ENCODE data around the gene CPAMD8. TPM values are rescaled to one million over a fixed set of nuclear protein-coding genes. Genes with fewer than 3 reads are reported as not detected.

The CPAMD8 gene
- total and polyA plus RNA-seq, 2 of the 8 experiments (the other 6 are each of a cell fraction or from before 2014, with no cell fraction given), result 6.1 to 9.2 TPM

GRCh38 chr19:16897029-16897855 lies 129.4 kb downstream of the CPAMD8 start:
- Histone ChIP-seq H3K23me2 (ENCODE audit: low read depth, low read length) (peaks cover 12% of the 10 kb centered on the region; the same call in 1 of the 2 replicates), H2BK120ac (replicated peaks; ENCODE audit: low read depth, low read length) (no peak overlapping the region), H3K4me2 (ENCODE audit: insufficient read depth in 1 of 2, low read depth in 2 of 2, low read length in 2 of 2) (peak overlapping the region; percentile 73 to 75), H2BK12ac (ENCODE audit: low read depth, low read length) (no peak overlapping the region), H3K4me3 (ENCODE audit: extremely low read depth in 1 of 4, insufficient read depth in 2 of 4, low read depth in 3 of 4, low read length in 4 of 4) (peak overlapping the region; percentile 48 to 84 (median 56)), H4K5ac (ENCODE audit: insufficient read length, low read depth, low read length) (no peak overlapping the region), H3K23ac (ENCODE audit: insufficient read length) (no peak overlapping the region), H2BK15ac (ENCODE audit: low read length) (no peak overlapping the region), H3K9ac (replicated peaks in 1 of 4; ENCODE audit: extremely low read depth in 1 of 4, low read depth in 3 of 4, low read length in 3 of 4) (peak overlapping the region in 1 of 4 experiments; percentile 34; a peak in 1 of 7 replicates), H4K8ac (ENCODE audit: extremely low read depth, insufficient read depth, low read length) (no peak overlapping the region), H3K18ac (ENCODE audit: extremely low read depth, low read length) (no peak overlapping the region), H3K27me3 (replicated peaks in 1 of 4; ENCODE audit: control insufficient read depth in 3 of 4, extremely low read depth in 1 of 4, insufficient read depth in 3 of 4, low read length in 3 of 4) (peaks cover 0 to 16% (median 8%) of the 10 kb centered on the region in 4 experiments; a peak in 5 of 7 replicates), H3K79me2 (ENCODE audit: control insufficient read depth in 1 of 2, insufficient read depth in 2 of 2, low read length in 2 of 2) (no peaks in the 10 kb centered on the region), H3K56ac (replicated peaks; ENCODE audit: insufficient read length, low read depth, low read length) (no peak overlapping the region), H3K36me3 (ENCODE audit: control insufficient read depth in 2 of 4, insufficient read depth in 4 of 4, low read length in 3 of 4) (no peaks in the 10 kb centered on the region), H2AFZ (ENCODE audit: low read length) (no peak overlapping the region), H2BK5ac (ENCODE audit: low read depth, low read length) (no peak overlapping the region), H3K14ac (ENCODE audit: insufficient read length) (no peak overlapping the region), H3K79me1 (ENCODE audit: low read depth, low read length) (no peaks in the 10 kb centered on the region), H3K9me3 (ENCODE audit: insufficient read depth in 2 of 2, low read depth in 1 of 2, low read length in 1 of 2) (no peaks in the 10 kb centered on the region), H3K4ac (replicated peaks; ENCODE audit: insufficient read length, low read depth, low read length) (no peak overlapping the region), H3K4me1 (replicated peaks in 1 of 4; ENCODE audit: control insufficient read depth in 3 of 4, insufficient read depth in 4 of 4, low read length in 3 of 4) (peaks cover 0 to 3% (median 1%) of the 10 kb centered on the region in 4 experiments; a peak in 3 of 7 replicates), H2AK5ac (ENCODE audit: low read depth, low read length) (no peak overlapping the region), H4K20me1 (replicated peaks in 1 of 2; ENCODE audit: control insufficient read depth in 1 of 2, insufficient read depth in 2 of 2, low read length in 2 of 2) (no peaks in the 10 kb centered on the region), H2BK20ac (ENCODE audit: low read length) (no peak overlapping the region), H3K27ac (ENCODE audit: low read depth, low read length) (no peak overlapping the region), H4K91ac (replicated peaks; ENCODE audit: insufficient read length, low read length) (no peak overlapping the region)
- ChIA-PET CTCF (ENCODE audit: partially characterized antibody) (interaction anchor here (0.8 kb wide), 1 partner anchor 15 kb away, joined by 3 read pairs; no protein-coding TSS in a partner anchor), POLR2A (ENCODE audit: partially characterized antibody) (interaction anchor here (1.0 kb wide), 1 partner anchor 285 kb away, joined by 3 read pairs; no protein-coding TSS in a partner anchor)
- FAIRE-seq, result no peak
- peak in 1 of 2 experiments; percentile 58; a peak in 2 of 4 replicates for TF ChIP-seq SIN3A (conservative IDR thresholded peaks at IDR 0.05 in 1 of 2, IDR thresholded peaks at IDR 0.05 in 1 of 2; ENCODE audit: low read depth in 1 of 2, low read length in 2 of 2)
- peak in 1 of 2 experiments; percentile 72; a peak in 1 of 4 replicates for TF ChIP-seq HDAC2 (IDR thresholded peaks at IDR 0.05; ENCODE audit: borderline replicate concordance in 1 of 2, low read depth in 2 of 2, low read length in 2 of 2)
- no peak for TF ChIP-seq SIRT6 (IDR thresholded peaks at IDR 0.05; ENCODE audit: low read length)
- peak; percentile 51; the same call in 1 of the 2 replicates for TF ChIP-seq E2F6 (IDR thresholded peaks at IDR 0.05)
- TF ChIP-seq RXRA (IDR thresholded peaks at IDR 0.05; ENCODE audit: insufficient read depth, low read depth, low read length), result no peak
- no peak for TF ChIP-seq BACH1 (IDR thresholded peaks at IDR 0.05; ENCODE audit: low read length)
- no peak for TF ChIP-seq EGR1 (IDR thresholded peaks at IDR 0.05; ENCODE audit: borderline replicate concordance, low read depth, low read length)
- peak; percentile 91 for TF ChIP-seq KDM4A (IDR thresholded peaks at IDR 0.05; ENCODE audit: low read depth, low read length, severe bottlenecking)
- TF ChIP-seq MAX (IDR thresholded peaks at IDR 0.05), result peak; percentile 27; the same call in 1 of the 2 replicates
- peak; percentile 68; the same call in 1 of the 2 replicates for TF ChIP-seq CREB1 (IDR thresholded peaks at IDR 0.05)
- WGBS, 2 experiments (ENCODE audit: extremely low coverage in 1 of 2, insufficient coverage in 1 of 2, insufficient read length in 1 of 2, insufficient replicate concordance in 2 of 2, low coverage in 1 of 2, low lambda C conversion rate in 2 of 2, missing lambda C conversion rate in 1 of 2), result 1% methylated on average over 10 of the region's 68 CpGs; no CpG with 5 or more reads in 1 of the 2 experiments
- peak; percentile 90 to 95 for DNase-seq (ENCODE audit: low read depth in 1 of 2, low spot score in 2 of 2)

Data from H1 (cell line).